GM19328 (cell line): Measurements from ENCODE around the gene COA1.
A peak's percentile ranks its signal among the peaks of the same experiment; 100 is the strongest.
"Not testable (repeated sequence)": the region's sequence is repeated elsewhere in the genome, so short reads cannot be mapped to it uniquely, and the experiment has no call there.

Source experiments
- ATAC-seq: cut with Tn5 transposase; IDR thresholded peaks from one replicate; pipeline ENCODE4 v1.9.1; 2021; ENCODE audit warnings: mild to moderate bottlenecking, moderate library complexity; ENCODE audit not compliant: unreplicated experiment

The COA1 gene

DNA sequence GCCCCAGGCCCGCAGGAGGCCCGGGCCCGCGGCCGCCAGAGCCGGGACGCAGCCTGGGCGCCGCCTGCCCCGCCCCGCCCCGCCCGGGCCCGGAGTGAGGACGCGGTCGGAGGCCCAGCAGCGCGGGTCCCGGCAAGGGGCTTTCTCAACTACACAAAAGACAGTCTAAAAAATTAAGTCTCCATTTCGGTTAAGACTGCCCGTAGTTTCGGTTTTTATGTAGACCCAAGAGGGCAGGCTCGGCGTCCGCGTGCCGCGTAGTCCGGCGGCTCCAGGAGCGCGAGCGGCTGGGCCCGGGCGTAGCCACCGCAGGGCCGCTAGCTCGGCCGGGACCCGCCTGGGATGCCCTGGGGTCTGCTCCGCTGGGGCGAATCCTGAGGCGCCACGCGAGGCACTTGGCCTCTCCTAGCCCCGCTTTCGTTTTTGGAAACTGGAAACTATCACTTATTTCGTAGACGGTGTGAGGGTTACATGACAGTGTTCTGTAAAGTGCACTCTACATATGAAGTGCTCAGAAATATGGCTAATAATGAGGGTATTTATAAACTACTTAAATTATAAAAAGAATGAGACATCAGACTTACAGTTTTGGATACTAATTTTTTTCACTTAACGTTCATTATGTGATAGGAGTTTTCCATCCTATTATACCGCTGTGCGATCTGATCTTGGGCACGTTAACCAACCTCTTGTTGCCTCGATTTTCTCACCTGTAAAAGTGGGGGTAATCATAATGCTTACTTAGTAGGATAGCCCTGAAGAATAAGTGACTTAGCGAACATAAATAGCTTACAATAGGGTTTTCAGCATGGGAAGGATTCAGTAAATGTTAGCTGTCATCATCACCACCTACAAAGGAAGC lies 29.7 kb upstream of the COA1 start:
- peak; percentile 46 for ATAC-seq

DNA sequence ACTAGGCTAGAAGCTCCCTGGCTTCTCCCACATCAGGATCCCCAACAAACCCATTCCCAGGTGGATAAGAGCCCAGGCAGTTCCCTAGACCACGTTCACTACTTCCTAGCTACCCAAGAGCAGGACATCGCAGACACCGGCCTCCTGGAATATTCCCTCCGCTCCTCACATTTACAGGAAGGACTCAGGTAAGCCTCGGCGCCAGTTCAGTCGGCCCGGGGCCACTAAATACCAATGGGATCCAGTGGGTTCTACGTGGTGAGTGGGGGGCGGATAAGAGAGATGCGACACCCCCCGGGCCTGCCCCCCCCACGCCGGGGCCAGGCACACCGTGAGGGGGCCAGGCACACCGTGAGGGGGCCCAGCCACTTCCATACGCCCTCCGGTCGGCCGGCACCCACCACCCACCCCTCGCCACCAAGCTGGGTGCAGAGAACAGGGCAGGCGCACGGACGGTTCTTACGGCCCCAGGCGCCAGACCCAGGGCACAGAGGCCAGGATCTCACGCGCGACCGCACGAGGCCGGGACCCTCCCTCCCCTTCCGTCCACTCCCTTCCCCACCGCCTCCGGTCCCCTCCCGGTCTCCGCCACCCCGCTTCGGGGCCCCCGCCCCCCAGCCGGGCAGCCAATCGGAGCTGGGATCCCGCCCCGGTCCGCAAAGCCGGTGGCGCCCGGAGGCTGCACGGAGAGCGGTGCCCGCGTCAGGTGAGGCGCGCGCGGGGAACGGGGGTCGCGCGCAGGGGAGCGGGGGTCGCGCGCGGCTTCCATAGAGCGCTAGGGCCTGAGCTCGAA lies 28.9 kb upstream of the COA1 start, which contains the start of gene BLVRA:
Gene BLVRA, plus strand, starts transcription at position 652 of the 793 bp plus-strand sequence. CDS start 12,479 bp downstream, outside the sequence.
- ATAC-seq, result peak; percentile 79

DNA sequence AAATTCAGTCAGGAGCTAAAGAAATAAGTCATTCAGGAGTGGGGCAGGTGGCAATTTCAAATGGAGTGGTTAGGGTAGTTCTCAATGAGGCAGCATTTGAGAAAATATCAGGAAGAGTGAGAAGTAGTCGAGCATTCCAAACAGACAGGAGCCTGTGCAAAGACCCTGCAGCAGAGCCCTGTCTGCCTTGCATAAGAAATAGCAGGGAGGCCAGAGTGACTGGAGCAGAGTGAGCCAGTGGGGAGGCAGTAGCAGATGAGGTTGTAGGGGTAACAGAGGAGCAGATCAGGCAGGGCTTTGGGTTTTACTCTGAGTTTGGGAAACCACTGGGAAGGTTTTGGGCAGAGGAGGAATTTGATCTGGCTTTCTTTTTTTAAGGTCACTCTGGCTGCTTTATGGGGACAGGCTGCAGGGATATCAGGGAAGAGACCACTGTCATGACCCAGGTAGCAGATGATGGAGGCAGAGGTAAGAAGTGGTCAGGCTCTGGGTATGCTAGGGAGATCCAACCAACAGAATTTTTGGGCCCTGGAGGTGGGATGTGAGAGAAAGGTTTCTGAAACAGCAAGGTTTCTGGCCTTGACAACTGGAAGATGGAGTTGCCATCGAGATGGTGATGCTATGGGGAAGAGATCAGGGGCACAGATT lies 27.9 kb upstream of the COA1 start:
- ATAC-seq, result no peak

DNA sequence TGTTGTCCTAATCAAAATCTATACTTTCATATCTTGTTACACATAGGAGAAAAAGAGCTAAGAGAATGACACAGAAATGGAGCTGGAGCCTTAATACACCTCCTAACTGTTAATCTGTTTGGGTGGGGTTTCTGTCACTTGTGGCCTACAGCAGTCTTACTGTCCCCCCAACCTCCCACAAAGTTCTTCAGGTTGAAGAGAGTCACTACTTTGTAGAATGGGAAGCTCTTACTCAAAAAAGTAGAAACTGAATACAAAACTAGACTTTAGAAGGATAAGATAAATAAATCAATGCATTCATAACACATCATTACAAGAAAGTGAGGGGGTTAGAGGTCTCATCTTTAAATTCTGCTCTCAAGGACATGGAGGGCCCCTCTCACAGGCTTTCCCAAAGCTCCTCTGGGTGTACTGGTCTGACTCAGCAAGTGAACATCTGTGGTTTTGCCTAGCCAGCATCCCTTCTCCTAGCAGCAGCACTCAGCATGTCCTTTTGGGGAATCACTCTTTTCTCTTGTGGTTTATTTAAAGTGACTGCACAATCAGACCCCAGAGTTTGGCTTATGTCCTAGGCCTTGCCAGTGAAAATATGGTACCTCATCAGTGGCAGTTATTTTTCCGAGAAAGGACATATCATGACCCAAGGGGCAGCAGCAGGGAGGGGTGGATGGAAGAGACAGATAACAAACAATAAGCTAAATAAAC lies 27.2 kb upstream of the COA1 start:
- ATAC-seq, result no peak

DNA sequence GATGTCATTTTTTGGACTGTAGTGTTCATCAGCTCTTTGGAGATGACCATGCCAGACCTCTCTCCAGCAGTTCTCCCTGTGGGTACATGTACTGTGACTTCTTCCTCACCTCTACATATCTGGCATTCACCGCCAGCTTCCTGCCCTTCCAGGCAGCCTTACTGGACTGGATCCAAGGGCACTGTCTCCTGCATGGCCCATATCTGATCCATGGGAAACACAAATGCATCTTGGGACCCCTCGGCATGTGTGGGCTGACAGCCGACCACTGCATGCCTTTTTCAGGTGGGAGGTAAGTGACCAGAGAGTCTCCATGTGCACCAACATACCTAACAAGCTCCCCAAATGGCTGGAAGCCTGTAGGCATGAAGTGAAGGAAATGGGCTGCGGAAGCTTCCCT lies 25.3 kb upstream of the COA1 start:
- no peak for ATAC-seq

DNA sequence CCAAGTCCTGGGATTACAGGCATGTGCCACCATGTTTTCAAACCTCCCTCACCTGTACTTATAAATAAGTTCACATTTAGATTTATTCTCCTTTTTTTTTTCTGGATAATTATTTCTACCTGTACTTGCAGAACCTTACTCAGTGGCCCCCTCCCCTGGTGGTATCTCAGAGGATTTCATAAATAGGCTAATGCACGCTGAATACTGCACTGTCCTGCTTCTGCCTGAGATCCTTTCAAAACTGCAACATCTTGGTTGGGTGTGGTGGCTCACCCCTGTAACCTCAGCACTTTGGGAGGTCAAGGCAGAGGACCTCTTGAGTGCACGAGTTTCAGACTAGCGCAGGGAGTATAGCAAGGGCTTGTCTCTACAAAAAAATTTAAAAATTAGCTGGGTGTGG lies 24.5 kb upstream of the COA1 start:
- no peak for ATAC-seq

DNA sequence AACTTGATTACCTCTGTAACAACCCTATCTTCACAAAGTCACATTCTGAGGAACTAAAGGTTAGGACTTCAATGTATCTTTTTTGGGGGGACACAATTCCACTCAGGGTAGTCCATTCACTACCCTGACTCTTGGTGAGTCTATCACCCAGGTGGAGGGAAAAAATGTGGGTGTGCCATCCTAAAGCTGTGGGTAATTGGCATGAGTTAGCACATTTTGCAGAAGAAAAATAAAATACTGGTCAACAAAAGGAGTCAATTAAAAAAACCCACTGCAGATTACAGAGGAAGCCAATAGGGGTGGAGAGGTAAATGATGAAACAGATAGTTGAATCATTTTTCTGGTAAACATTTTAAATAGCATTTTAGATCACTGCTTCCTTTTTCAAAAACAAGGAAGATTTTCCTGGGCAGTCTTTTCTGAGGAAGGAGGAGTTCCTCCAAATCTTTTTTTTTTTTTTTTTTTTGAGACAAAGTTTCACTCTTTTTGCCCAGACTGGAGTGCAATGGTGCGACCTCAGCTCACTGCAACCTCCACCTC lies 24.0 kb upstream of the COA1 start:
- no peak for ATAC-seq

DNA sequence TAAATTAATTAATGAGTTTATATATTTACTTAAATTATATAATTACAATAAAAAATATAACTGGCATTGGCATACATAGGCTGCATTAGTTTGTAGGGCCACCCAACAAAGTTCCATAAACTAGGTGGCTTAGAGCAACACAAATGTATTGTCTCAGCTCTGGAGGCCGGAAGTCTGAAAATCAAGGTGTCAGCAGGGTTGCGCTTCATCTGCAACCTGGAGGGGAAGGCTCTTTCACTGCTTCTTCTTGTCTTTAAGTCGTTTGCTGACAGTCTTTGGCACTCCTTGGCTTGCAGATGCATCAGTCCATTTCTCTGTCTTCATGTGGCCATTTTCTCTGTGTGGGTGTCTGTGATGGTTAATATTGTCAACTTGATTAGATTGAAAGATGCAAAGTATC lies 23.1 kb upstream of the COA1 start:
- ATAC-seq, result no peak

DNA sequence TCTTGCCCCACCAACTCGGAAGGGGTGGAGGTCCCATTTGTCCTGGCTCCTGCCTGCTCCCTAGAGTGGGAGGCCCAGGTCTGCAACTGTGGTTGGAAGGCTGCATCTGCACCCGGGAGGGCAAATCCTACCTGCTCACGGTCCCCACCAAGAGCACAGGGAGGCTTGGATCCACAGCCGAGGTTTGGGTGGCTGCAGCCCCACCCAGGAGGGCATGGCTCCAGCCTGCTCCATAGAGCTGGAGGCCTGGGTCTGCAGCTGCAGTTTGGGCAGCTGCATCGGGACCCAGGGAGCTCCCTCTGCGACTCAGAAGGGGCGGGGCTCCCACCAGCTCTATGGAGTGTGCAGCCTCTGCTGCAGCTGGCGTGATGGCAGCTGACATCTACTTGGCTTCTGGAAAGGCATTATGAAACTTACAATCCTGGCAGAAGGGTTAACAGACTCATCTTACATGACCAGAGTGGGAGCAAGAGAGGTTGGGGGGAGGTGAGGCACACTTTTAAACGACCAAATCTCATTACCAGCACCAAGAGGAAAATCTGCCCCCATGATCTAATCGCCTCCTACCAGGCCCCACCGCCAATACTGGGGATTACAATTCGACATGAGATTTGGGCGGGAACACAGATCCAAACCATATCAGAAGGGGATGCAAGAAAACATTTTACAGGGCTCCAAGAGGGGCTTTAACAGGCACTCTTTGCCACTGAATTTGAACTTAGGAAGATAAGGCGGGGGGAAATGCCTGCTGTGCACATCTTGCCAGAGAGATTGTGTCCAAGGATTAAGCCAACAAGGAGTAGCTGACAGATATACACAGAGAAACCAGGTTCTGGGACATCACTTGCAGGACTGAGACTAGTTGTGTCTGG lies 20.9 kb upstream of the COA1 start:
- no peak for ATAC-seq

DNA sequence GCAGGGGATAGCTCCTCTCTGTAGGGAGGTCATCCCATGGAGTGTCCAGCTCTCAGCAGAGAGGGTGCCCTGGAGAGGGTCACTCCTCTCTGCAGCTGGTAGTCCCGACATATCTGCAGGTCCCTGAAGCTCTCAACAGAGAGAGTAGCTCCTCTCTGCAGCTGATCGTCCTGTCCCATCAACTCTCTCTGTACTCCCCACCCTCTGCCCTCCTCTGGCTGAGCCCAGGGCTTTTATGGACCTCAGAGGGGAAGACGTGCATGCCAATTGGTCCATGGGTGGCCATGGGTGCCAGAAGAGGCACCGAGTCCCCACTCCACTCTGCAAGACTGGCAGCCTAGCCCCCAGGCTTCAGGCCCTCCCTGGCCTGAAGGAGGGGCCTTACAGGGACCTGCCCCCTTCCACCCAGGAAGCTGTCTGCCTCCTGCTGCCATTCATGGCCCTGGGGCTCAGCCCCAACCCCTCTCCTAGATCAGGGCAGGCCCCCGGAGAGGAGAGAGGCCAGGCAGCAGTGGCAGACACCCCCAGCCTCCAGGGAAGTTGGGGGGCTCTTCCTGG lies 20.1 kb upstream of the COA1 start:
- no peak for ATAC-seq

DNA sequence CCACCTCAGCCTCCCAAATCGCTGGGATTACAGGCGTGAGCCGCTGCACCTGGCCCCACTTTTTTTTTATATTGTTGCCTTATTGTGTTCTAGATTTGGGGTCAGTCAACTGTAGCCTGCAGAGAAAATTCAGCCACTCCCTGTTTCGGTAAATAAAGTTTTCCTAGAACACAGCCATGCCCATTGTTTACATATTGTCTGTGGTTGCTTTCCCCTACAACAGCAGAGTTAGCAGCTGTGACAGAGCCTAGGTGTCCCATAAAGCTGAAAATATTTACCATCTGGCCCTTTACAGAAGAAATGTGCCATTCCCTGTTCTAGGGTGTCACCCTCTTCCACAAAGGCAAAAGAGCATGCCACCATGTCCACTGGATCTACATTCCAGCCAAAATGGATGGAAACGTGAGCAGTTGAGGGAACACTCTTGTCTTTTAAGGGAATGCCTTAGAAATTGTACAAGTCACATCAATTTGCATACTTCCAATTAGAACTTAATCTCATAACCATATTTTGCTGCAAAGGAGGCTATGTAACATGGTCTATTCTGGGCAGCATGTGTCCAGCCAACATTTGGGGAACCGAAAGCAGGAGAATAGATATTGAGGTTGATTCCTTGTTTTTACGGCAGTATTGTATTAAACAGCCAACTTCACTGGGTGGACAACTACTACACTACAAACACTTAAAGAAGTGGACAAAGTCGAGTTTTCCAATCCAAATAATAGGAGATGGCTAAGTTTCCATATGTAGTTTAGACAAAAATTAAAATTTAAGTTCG lies 18.2 kb upstream of the COA1 start:
- no peak for ATAC-seq

DNA sequence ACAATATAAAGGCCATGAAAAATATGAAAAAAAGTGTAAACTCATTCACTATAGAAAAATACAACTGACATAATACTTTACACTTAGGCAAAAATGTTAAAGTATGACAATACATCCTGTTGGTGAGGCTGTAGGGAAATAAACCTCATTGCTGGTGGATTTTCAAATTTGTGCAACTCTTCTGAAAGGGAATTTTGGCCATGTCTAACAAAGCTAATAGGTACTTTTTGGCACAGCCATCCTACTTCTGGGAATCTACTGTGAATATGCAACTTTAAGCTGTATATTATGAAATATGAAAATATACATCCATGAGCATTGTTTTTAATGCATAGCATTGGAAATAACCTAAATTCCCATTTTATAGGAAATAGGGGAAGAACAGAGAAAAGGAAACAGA lies 13.4 kb upstream of the COA1 start:
- ATAC-seq, result no peak

DNA sequence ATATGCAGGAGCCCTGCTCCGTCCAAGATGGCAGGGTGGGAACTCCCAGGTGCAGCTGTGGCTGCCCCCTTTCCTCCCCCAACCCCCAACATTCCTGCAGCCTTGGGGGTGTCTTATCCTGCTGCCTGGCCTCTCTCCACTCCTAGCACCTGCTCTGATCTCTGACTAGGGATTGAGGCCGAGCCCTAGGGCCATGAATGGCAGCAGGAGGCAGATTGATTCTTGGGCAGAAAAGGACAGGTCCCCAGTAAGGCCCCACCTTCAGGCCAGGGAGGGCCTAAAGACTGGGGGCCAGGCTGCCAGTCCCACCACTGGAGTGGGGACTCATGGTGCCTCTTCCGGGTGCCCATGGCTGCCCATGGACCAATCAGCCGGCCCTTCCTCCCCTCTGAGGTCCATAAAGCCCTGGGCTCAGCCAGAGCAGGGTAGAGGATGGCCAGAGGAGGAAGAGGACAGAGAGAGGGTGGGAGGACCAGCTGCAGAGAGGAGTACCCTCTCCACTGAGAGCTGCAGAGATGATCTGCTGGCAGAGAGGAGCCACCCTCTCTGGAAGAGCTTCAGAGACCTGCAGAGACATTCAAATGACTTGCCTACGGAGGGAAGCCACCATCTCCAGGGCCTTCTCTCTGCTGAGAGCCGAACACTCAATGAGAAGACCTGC lies 8.3 kb upstream of the COA1 start:
- ATAC-seq, result no peak

DNA sequence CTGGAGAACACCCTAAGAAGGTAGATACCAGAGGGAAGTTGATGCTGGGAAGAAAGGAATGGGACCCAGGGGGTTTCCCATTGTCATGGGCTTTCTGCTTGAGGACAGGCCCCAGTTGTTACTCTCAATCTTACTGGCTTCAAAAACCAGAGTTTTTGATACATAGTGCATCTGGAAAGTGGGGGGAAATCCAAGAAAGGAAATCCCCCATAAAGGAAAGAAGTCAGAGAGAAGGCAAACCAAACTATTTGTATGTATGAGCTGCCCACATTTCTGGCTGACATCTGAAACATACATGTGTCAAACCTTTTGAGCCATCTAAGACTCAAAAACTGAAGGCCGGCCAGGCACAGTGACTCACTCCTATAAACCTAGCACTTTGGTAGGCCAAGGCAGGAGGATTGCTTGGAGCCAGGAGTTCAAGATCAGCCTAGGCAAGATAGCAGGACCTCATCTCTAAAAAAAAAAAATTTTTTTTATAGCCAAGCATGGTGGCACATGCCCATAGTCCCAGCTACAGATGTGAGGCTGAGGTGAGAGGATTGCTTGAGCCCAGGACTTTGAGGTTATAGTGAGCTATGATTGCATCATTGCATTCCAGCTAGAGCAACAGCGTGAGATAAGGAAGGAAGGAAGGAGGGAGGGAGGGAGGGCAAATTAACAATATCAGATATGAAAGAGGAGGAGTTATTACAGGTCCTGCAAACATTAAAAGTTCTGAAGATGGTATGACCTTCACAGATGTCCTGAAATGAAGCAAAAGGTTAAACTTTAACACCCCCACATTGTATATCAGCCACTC lies 6.7 kb upstream of the COA1 start:
- ATAC-seq, result peak; percentile 62

DNA sequence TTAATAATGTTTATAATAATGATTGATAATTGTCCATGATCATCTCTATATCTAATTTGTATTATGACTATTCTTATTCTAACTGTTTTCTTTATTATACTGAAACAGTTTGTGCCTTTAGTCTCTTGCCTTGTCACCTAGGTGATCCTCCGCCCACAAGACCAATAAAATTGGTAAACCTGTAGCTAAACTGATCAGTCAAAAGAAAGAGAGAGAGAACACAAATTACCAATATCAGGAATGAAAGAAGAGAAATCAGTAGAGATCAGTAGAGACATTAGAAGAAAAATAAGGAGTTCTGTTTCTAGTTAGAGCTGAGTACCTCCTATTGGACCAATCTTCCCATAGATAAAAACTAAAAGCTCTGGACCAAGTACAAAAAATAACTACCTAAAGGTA lies 6.1 kb upstream of the COA1 start:
- peak; percentile 21 for ATAC-seq

DNA sequence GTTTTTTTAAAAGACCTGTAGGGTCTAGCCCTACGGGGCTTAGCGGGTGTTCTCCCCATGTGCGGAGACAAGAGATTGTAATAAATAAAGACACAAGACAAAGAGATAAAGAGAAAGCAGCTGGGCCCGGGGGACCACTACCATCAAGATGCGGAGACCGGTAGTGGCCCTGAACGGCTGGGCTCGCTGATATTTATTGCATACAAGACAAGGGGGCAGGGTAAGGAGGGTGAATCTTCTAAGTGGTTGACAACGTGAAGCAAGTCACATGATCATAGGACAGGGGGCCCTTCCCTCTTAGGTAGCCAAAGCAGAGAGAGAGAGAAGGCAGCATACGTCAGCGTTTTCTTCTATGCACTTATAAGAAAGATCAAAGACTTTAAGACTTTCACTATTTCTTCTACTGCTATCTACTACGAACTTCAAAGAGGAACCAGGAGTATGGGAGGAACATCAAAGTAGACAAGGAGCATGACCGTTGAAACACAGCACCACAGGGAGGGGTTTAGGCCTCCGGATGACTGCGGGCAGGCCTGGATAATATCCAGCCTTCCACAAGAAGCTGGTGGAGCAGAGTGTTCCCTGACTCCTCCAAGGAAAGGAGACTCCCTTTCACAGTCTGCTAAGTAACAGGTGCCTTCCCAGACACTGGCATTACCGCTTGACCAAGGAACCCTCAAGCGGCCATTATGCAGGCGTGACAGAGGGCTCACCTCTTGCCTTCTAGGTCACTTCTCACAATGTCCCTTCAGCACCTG lies 5.4 kb upstream of the COA1 start:
- not testable (repeated sequence) for ATAC-seq

DNA sequence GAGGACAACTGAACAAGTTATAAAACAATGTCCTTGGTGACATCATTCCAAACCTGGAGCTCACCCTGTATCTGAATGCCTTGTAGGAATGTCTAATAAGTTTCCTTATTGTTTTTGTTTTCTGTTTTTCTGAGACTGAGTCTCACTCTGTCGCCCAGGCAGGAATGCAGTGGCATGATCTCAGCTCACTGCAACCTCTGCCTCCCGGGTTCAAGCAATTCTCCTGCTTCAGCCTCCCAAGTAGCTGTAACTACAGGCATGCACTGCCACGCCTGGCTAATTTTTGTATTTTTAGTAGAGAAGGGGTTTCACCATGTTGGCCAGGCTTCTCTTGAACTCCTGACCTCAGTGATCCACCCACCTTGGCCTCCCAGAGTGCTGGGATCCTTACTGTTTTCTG lies 2.2 kb upstream of the COA1 start:
- ATAC-seq, result not testable (repeated sequence)
